Measurements from ENCODE around the gene RNF44. TPM values are rescaled to one million over a fixed set of nuclear protein-coding genes. Genes with fewer than 3 reads are reported as not detected.

The RNF44 gene
- total RNA-seq, 6 experiments from 2014 or later: 10.6 to 13.4 (median 11.3) TPM

DNA sequence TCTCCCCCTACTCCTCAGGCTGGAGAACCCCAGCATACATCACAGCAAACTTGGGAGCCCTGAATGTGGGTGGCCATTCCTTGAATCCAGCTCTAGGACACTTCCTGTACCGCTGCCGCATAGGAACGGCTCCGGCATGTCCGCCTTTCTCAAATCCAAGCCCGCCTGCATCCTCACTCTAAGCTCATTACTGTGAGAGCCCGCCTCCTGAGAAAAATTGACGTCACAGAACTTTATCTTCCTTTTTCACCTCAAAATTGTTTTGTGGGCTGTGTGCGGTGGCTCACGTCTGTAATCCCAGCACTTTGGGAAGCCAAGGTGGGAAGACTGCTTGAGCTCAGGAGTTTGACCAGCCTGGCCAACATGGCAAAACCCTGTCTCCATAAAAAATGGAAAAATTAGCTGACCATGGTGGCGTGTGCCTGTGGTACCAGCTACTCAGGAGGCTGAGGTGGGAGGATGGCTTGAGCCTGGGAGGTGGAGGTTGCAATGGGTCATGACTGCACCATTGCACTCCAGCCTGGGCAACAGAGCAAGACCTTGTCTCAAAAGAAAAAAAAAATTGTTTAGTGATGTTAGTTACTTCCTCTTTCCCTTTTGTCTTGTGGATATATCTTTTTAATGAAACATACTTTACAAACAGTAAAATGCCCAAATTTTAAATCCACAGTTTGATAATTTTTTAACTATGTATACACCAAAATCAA is 22.8 kb downstream of the RNF44 start:
- TF ChIP-seq, protein P1, sequence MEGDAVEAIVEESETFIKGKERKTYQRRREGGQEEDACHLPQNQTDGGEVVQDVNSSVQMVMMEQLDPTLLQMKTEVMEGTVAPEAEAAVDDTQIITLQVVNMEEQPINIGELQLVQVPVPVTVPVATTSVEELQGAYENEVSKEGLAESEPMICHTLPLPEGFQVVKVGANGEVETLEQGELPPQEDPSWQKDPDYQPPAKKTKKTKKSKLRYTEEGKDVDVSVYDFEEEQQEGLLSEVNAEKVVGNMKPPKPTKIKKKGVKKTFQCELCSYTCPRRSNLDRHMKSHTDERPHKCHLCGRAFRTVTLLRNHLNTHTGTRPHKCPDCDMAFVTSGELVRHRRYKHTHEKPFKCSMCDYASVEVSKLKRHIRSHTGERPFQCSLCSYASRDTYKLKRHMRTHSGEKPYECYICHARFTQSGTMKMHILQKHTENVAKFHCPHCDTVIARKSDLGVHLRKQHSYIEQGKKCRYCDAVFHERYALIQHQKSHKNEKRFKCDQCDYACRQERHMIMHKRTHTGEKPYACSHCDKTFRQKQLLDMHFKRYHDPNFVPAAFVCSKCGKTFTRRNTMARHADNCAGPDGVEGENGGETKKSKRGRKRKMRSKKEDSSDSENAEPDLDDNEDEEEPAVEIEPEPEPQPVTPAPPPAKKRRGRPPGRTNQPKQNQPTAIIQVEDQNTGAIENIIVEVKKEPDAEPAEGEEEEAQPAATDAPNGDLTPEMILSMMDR (IDR thresholded peaks at IDR 0.05): no peak
- no peak overlapping the region for H3K4me3 Mint-ChIP-seq
- H3K36me3 Mint-ChIP-seq (ENCODE audit: low read depth): peaks cover 8% of the 10 kb centered on the region; the same call in 1 of the 2 replicates
- H3K9me3 Mint-ChIP-seq: no peaks in the 10 kb centered on the region
- H3K27me3 Mint-ChIP-seq (ENCODE audit: insufficient read depth): peaks cover 5% of the 10 kb centered on the region; the same call in 1 of the 2 replicates
- no peaks in the 10 kb centered on the region for H3K4me1 Mint-ChIP-seq (ENCODE audit: low read depth)
- no peak overlapping the region for H3K27ac Mint-ChIP-seq
- DNase-seq: no peak

DNA sequence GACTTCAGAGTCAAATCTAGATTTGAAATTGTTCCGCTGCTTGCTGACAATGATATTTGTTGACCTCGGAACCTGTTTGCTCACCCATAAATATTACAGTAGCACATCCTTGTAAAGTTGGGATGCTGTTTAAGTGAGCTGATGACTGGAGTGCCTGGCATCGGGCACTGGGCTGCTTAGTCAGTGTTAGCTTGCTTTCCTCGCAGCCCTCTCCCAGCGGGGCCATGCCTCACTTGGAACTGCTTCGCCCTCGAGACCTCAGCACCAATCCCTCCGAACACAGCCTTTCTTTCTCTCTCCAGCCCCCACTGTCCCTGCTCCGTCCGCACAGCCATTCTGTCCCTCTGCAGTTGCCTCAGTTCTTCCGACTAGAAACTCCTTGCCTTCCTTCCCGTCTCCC is 23.4 kb downstream of the RNF44 start:
- no peak for DNase-seq
- H3K4me3 Mint-ChIP-seq: no peak overlapping the region
- H3K9me3 Mint-ChIP-seq: no peaks in the 10 kb centered on the region
- peaks cover 5% of the 10 kb centered on the region; the same call in 1 of the 2 replicates for H3K27me3 Mint-ChIP-seq (ENCODE audit: insufficient read depth)
- H3K4me1 Mint-ChIP-seq (ENCODE audit: low read depth): no peaks in the 10 kb centered on the region
- H3K27ac Mint-ChIP-seq: no peak overlapping the region
- TF ChIP-seq, protein P1 (IDR thresholded peaks at IDR 0.05): no peak
- H3K36me3 Mint-ChIP-seq (ENCODE audit: low read depth): peaks cover 14% of the 10 kb centered on the region; the same call in 1 of the 2 replicates

DNA sequence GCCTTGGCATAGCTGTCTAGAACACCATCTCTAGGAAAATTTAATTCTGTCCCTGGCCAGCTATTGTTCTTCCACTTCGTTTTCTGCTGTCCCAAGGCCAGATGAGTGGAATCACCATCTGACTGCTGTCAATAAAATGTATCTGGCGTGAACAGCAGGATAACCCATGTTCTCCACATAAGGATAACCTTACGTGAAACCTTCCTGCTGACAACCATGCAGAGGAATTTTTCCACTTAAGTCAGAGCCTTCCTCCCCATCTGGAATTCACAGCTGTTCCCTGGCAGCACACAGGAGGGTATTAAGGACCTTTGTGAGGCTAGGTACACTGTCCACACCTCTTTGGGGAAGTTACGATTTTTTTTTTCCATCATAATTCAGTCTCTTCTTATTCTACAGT is 28.6 kb downstream of the RNF44 start:
- no peaks in the 10 kb centered on the region for H3K27me3 Mint-ChIP-seq (ENCODE audit: insufficient read depth)
- H3K4me1 Mint-ChIP-seq (ENCODE audit: low read depth): no peaks in the 10 kb centered on the region
- no peaks in the 10 kb centered on the region for H3K9me3 Mint-ChIP-seq
- TF ChIP-seq, protein P1 (IDR thresholded peaks at IDR 0.05): no peak
- no peak overlapping the region for H3K4me3 Mint-ChIP-seq
- H3K36me3 Mint-ChIP-seq (ENCODE audit: low read depth): peaks cover 47% of the 10 kb centered on the region
- no peak overlapping the region for H3K27ac Mint-ChIP-seq
- no peak for DNase-seq

DNA sequence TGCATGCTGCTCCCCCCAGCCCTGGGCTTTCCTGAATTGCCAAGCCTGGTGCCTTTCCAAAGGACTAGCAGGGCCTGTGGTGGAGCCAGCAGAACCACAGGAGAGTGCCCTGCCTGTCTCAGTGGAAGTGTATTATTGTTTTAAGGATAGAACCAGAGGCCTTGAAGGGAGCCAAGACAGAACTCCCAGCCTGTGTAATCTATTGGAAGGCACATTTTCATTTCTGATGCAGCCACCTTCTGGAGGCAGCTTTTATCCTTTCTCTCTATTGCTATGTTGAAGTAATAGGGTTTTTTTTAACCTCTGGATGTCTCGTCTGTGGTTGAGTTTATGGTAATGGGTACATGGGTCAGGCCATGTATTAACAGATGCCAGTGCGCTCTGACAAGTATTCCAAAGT is 29.3 kb downstream of the RNF44 start:
- H3K27me3 Mint-ChIP-seq (ENCODE audit: insufficient read depth): no peaks in the 10 kb centered on the region
- no peak for DNase-seq
- H3K9me3 Mint-ChIP-seq: no peaks in the 10 kb centered on the region
- H3K4me3 Mint-ChIP-seq: no peak overlapping the region
- H3K36me3 Mint-ChIP-seq (ENCODE audit: low read depth): peaks cover 50% of the 10 kb centered on the region
- H3K4me1 Mint-ChIP-seq (ENCODE audit: low read depth): no peaks in the 10 kb centered on the region
- no peak overlapping the region for H3K27ac Mint-ChIP-seq
- TF ChIP-seq, protein P1 (IDR thresholded peaks at IDR 0.05): no peak

DNA sequence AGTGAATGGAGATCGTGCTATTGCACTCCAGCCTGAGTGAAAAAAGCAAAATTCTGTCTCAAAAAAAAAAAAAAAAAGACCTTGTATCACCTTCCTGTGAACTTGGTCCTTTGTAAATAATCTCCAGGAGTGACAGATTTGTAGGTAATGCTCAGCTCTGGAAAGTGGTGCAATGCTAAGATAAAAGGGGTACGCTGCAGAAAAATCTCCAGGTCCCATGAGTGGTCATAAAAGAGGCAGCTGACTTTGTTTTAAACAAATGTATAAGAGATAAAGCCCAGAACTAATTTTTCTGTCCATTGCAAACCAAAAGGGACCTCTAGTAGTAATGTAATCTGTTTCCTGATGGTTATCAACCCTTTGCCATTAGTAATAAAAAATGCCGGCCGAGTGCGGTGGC is 33.7 kb downstream of the RNF44 start:
- H3K27me3 Mint-ChIP-seq (ENCODE audit: insufficient read depth): peaks cover 2% of the 10 kb centered on the region; the same call in 1 of the 2 replicates
- peaks cover 54% of the 10 kb centered on the region for H3K36me3 Mint-ChIP-seq (ENCODE audit: low read depth)
- H3K27ac Mint-ChIP-seq: no peak overlapping the region
- peaks cover 22% of the 10 kb centered on the region for H3K4me1 Mint-ChIP-seq (ENCODE audit: low read depth)
- no peaks in the 10 kb centered on the region for H3K9me3 Mint-ChIP-seq
- H3K4me3 Mint-ChIP-seq: no peak overlapping the region
- no peak for DNase-seq
- TF ChIP-seq, protein P1 (IDR thresholded peaks at IDR 0.05): no peak

Measured in HFFc6 (cell line).